Endothelial cell (in vitro differentiated cells): Measurements from ENCODE around the gene BCKDHB. TPM values are rescaled to one million over a fixed set of nuclear protein-coding genes. Genes with fewer than 3 reads are reported as not detected.

Experiments
- DNase-seq: peaks from one replicate; pipeline ENCODE4 v3.0.0; 2021; ENCODE audit warnings: low spot score
- H3K27ac Mint-ChIP-seq: one replicate; pipeline ENCODE4 v1.8.0; 2021; ENCODE audit warnings: mixed read lengths, inconsistent platforms; ENCODE audit not compliant: unreplicated experiment
- H3K27me3 Mint-ChIP-seq: one replicate; pipeline ENCODE4 v1.8.0; 2021; ENCODE audit warnings: mild to moderate bottlenecking, moderate library complexity, mixed read lengths, inconsistent platforms; ENCODE audit not compliant: unreplicated experiment
- H3K36me3 Mint-ChIP-seq: one replicate; pipeline ENCODE4 v1.8.0; 2021; ENCODE audit warnings: mild to moderate bottlenecking, low read depth, mixed read lengths, inconsistent platforms; ENCODE audit not compliant: unreplicated experiment
- H3K4me1 Mint-ChIP-seq: one replicate; pipeline ENCODE4 v1.8.0; 2021; ENCODE audit warnings: mild to moderate bottlenecking, mixed read lengths, inconsistent platforms; ENCODE audit not compliant: unreplicated experiment
- H3K4me3 Mint-ChIP-seq: one replicate; pipeline ENCODE4 v1.8.0; 2021; ENCODE audit warnings: mild to moderate bottlenecking, mixed read lengths, inconsistent platforms; ENCODE audit not compliant: unreplicated experiment
- H3K9me3 Mint-ChIP-seq: one replicate; pipeline ENCODE4 v1.8.0; 2021; ENCODE audit warnings: mixed read lengths, inconsistent platforms; ENCODE audit not compliant: unreplicated experiment
- total RNA-seq: library from RNA; stranded (reverse); fragmentation: NEBNext Ultra II Directional; extraction: Animal tissue kit (Norgen Biotek cat#: 25700); gene quantifications from one replicate; pipeline ENCODE4 v1.2.1, GENCODE V29; 2021; ENCODE audit not compliant: unreplicated experiment
- TF ChIP-seq, protein P1 (sequence below): fragments of 200-600 bp; sonication (generic); IDR thresholded peaks from one replicate; pipeline ENCODE4 v1.5.0; 2021; ENCODE audit warnings: antibody characterized with exemption; ENCODE audit not compliant: unreplicated experiment

The BCKDHB gene
- total RNA-seq, 1 donor from 2014 or later: 15.3 TPM

DNA sequence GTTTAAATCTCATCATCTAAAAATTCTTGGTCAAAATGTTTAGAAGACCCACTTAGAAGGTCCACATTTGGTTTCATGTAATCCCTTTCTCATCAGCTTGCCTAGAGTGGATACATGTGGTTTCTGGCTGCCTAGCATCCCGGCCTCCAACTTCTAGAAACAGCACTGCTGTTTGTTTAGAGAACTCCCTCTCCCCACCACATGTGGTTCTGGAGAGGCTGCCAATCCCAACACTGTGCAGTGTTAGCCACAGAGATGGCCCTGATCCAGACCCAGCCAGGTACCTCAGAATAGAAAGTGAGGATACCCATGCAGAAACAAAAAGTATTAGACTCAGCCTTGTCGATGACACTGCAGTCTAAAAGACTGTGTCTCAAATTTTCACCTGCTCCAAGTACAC is 241.8 kb downstream of the BCKDHB start:
- DNase-seq: no peak
- Mint-ChIP-seq H3K27me3 (peaks cover 3% of the 10 kb centered on the region), H3K36me3 (no peaks in the 10 kb centered on the region), H3K4me1 (no peaks in the 10 kb centered on the region), H3K4me3 (no peak overlapping the region), H3K27ac (no peak overlapping the region), H3K9me3 (no peaks in the 10 kb centered on the region)
- TF ChIP-seq, protein P1, sequence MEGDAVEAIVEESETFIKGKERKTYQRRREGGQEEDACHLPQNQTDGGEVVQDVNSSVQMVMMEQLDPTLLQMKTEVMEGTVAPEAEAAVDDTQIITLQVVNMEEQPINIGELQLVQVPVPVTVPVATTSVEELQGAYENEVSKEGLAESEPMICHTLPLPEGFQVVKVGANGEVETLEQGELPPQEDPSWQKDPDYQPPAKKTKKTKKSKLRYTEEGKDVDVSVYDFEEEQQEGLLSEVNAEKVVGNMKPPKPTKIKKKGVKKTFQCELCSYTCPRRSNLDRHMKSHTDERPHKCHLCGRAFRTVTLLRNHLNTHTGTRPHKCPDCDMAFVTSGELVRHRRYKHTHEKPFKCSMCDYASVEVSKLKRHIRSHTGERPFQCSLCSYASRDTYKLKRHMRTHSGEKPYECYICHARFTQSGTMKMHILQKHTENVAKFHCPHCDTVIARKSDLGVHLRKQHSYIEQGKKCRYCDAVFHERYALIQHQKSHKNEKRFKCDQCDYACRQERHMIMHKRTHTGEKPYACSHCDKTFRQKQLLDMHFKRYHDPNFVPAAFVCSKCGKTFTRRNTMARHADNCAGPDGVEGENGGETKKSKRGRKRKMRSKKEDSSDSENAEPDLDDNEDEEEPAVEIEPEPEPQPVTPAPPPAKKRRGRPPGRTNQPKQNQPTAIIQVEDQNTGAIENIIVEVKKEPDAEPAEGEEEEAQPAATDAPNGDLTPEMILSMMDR: no peak

DNA sequence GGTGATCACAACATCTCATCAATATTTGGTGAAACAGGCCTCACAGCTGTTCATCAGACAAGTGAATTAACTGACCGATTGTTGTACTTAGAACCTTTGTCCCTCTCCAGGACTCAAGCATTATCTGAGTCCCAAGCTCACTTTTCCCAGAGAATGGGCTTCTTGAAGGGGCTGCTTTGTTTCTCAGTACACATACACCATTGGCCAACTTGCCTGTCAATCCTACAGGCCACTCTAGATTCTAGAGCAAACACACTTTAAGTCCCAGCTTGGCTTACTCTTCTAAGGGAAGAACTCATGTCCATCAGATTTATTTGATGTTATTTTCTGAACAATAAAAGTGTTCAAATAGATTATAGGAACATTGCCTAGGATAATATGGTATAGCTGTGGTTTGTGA is 249.5 kb downstream of the BCKDHB start:
- no peak for DNase-seq
- Mint-ChIP-seq H3K4me3 (no peak overlapping the region), H3K27me3 (no peaks in the 10 kb centered on the region), H3K27ac (no peak overlapping the region), H3K36me3 (no peaks in the 10 kb centered on the region), H3K4me1 (no peaks in the 10 kb centered on the region), H3K9me3 (no peaks in the 10 kb centered on the region)
- TF ChIP-seq, protein P1: no peak

DNA sequence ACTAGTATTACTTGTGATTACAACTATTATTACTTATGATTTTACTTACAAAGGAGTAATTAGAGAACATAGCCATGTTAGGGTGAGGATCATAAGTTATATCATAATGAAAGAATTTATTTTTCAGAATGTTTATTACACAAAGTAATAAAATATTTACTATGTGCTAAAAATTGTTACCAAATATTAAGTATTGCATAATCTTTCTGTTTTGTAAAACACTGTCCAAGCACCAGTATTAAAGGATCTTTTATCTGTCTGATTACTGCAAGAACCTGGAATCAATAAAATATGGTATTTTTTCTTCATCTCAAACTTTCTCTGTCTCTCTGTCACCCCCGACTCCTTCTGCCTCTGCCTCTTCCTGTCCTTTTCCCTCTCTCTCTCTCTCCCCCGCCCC is 250.1 kb downstream of the BCKDHB start:
- Mint-ChIP-seq H3K4me1 (no peaks in the 10 kb centered on the region), H3K36me3 (no peaks in the 10 kb centered on the region), H3K27me3 (no peaks in the 10 kb centered on the region), H3K4me3 (no peak overlapping the region), H3K9me3 (no peaks in the 10 kb centered on the region), H3K27ac (no peak overlapping the region)
- no peak for DNase-seq
- TF ChIP-seq, protein P1: no peak

DNA sequence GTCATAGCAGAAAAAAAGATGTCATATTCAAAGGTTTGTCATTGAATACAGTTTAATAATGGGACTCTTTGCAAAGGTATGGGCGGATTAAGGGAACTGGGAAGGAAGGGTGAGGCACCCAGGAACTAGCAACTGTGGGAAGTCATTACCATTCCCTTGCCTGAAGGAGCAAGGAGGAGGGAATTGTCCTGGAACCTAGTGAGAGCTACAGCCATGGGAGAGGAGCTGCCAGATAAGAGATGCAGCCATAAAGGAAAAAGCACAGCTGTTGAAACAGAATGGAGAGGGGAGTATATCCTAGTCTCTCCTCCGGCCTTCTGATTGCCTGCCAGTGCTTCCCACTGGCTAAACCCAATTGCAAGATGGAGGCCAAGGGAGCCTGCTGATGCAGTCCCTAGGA is 250.6 kb downstream of the BCKDHB start:
- Mint-ChIP-seq H3K27me3 (no peaks in the 10 kb centered on the region), H3K36me3 (no peaks in the 10 kb centered on the region), H3K9me3 (no peaks in the 10 kb centered on the region), H3K4me3 (no peak overlapping the region), H3K4me1 (no peaks in the 10 kb centered on the region), H3K27ac (no peak overlapping the region)
- no peak for DNase-seq
- TF ChIP-seq, protein P1: no peak

DNA sequence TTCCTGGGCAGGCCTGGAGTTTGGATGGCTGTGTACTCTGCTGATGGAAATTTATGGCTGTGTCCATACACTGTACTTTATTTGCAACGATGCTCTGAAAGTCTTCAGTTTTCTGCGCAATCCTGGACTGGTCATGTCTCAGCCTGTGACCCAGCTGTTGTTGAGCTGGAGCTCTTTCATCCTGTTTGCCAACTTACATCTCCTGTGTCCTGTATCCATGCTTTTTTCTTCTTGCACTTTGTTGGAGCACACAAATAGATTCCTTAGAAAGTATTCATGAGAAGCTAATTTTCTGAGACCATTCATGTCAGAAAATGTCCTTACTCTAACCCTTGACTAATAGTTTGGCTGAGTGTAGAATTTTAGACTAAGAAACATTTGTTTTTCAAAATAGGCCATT is 251.2 kb downstream of the BCKDHB start:
- H3K4me1 Mint-ChIP-seq: no peaks in the 10 kb centered on the region
- no peaks in the 10 kb centered on the region for H3K9me3 Mint-ChIP-seq
- TF ChIP-seq, protein P1: no peak
- H3K27ac Mint-ChIP-seq: no peak overlapping the region
- no peaks in the 10 kb centered on the region for H3K27me3 Mint-ChIP-seq
- DNase-seq: no peak
- H3K4me3 Mint-ChIP-seq: no peak overlapping the region
- H3K36me3 Mint-ChIP-seq: no peaks in the 10 kb centered on the region
